Activated T-cell treated with anti-CD3 and anti-CD28 coated beads, Interleukin-2, amount 50 U/mL, for 1 hour (primary cell): ENCODE data around the gene RNF169.
"Not testable (repeated sequence)": the region's sequence is repeated elsewhere in the genome, so short reads cannot be mapped to it uniquely, and the experiment has no call there.

Experiments used
- DNase-seq: peaks from one replicate; pipeline ENCODE4 v3.0.0-alpha.2; 2020

RNF169 gene

DNA sequence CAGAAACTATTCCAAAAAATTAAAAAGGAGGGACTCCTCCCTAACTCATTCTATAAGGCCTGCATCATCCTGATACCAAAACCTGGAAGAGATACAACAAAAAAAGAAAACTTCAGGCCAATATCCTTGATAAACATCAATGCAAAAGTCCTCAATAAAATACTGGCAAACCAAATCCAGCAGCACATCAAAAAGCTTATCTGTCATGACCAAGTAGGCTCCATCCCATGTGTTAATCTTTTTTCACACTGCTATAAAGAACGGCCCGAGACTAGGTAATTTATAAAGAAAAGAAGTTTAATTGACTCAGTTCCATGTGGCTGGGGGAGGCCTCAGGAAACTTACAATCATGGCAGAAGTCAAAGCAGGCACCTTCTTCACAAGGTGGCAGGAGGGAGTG is 76.9 kb downstream of the RNF169 start:
- DNase-seq = not testable (repeated sequence)

DNA sequence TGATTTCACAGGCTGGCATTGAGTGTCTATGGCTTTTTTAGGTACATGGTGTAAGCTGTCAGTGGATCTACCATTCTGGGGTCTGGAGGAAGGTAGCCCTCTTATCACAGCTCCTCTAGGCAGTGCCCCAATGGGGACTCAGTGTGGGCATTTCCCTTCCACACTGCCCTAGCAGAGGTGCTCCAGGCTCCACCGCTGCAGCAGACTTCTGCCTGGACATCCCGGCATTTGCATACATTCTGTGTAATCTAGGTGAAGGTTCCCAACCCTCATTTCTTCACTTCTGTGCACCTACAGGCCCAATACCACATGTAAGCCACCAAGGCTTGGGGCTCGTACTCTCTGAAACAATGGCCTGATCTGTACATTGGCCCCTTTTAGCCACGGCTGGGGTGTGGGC is 78.3 kb downstream of the RNF169 start:
- no peak for DNase-seq

DNA sequence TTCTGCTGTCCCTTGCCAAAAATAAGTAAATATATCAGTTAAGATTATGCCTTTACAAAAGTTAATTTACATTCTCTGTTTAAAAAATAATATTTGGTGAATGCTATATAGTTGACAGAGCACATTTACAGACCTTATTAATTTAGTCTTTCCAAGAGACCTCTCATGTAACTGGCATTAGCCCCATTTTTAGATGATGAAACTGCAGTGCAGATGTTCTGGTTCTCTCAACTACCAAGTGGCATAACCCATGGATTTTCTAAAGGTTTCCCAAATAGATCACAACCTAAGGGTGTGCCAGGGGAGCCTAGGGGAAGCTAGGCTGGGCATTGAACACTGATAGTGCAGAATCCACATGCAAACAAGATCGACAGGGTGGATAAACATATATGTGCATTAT is 88.5 kb downstream of the RNF169 start:
- DNase-seq = no peak

DNA sequence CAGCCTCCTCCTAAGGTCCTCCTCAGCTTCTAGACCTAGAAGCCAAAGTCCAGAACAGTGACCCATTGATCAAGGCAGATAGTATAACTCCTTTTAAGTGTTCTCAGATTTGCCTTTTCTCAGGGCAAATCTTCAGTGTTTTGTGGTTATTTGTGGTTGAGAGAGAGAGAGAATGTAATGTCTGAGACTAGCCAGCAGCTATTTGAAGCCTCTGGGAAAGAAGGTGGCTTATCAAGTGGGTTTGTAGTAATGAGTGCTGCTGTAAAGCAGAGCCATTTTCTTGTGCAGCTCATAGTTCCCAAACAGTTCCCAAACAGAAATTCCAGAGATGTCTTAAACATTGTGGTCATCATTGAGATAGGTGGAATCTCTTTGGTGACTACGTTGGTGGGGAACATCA is 89.5 kb downstream of the RNF169 start:
- no peak for DNase-seq

DNA sequence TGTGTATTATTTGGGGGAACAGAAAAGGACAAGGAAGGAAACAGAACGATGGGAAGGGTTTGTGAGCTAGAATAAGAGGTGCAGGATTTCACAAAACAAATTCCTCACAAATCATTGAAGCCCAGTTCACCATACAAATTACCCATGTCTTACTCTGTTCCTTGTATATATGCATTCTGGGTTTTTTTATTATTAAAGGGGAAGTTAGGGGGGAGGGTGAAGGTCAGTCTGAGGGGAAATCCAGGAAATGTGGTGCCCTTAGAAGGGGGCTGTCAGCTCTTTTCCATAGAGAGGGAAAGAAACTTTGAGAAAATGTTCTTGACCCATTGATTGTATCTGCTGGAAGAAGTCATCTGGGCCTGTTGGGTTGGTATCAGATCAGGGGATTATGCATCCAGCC is 90.8 kb downstream of the RNF169 start:
- DNase-seq = no peak

DNA sequence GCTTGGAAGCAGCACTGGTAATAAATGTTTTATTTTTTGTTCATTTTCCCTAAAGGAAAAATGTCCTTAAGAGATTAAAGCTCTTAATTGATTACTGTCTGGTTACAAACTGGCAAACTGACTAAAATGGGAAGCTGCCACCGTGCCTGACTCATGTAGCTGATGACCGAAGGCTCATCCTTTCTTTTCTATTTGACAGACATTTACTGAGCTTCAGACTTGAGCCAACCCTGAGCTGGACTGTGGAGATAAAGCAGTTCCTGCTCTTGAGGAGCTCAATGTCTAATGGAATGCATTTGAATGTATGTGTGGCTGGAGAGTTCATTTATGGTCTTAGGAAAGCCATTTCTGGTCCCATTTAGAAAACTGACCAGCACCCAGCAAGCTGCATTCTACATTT is 91.3 kb downstream of the RNF169 start:
- DNase-seq = no peak

DNA sequence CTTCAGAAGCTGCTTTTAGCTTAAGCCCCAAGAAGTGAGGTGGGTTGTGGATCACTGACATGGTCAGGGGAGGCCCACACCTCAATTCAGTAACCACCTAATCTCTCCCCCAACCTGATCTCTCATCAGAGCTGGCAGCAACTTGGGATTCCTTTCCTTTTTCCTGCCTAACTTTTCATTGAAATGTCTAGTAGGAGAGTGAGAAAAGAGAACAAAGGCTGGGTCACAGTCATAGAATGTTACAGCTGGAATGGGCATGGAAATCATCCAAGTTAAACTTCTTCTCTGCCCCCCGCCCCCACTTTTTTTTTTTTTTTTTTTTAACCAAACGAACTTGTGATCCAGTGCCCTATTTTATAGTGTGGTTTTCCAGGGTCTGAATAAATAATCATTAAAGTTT is 91.8 kb downstream of the RNF169 start:
- DNase-seq = no peak

DNA sequence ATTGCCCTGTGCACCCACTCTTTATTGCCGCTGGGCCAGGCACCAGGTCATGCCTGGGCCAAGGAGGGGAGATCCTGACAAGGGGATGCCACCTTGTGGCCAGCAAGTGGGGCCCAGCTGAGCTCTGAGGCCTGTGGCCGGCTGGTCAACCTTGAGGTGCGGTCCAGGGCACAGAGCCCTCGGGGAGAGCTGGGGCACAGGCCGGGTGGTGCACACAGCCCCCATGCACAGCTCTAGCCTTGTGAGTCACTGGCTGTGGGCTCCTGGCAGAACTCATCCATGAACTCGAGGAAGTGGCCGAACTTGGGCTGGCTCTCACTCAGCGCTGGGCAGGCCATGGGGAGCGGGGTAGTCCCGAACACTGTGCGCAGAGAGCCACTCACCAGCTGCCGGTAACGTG is 94.3 kb downstream of the RNF169 start:
- no peak for DNase-seq

DNA sequence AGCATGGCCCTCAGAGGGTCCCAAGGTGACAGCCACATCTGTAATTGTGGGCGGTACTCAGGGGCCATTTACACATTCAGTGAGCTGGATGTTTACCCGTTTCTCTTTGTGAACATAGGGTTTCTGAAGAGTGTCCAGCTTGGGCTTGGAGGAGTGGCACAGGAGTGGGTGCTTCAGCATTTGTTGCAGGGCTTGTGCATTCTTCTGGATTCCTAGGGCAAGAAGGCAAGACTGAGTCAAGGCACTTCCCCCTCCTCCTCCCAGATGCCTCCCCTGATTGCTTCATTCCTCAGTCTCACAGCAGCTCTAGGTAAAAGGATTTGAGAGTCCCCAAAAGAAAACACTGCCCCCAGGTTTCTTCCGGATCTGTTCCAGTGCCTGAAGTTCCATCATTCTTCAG is 95.4 kb downstream of the RNF169 start:
- no peak for DNase-seq

DNA sequence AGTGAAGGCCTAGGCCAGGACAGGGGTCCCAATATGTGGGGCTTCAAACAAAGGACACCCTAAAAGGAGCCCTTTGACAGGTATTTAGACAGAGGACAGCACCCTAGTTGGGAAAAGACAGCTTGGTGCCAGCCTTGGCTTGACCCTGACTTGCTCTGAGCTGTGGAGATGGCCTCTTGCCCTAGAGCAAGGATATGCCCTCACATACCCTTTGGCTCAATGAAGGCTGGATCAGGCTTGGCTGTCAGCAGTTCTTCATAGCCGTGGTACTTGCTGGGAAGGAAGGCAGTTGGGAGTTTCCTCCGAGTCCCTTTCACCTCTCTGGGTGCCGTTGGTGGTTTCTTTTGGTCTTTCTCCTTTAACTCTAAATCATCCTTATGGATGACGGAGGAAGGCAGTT is 96.2 kb downstream of the RNF169 start:
- DNase-seq = no peak

DNA sequence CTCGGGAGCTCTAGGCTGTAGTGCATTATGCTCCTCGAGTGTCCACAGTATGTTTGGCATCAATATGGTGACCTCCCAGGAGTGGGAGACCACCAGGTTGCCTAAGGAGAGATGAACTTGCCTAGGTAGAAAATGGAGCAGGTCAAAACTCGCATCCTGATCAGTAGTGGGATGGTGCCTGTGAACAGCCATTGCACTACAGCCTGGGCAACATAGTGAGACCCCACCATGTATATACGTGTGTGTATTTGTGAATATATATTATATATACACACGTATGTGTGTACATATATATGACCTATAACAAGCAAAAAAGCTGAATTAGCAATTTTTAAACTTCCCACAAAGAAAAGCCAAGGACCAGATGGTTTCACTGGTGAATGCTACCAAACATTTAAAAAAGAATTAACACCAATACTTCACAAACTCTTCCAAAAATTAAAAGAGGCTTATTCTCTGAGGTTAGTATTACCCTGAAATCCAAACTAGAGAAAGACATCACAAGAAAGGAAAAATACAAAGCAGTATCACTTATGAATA is 97.4 kb downstream of the RNF169 start:
- DNase-seq = no peak

DNA sequence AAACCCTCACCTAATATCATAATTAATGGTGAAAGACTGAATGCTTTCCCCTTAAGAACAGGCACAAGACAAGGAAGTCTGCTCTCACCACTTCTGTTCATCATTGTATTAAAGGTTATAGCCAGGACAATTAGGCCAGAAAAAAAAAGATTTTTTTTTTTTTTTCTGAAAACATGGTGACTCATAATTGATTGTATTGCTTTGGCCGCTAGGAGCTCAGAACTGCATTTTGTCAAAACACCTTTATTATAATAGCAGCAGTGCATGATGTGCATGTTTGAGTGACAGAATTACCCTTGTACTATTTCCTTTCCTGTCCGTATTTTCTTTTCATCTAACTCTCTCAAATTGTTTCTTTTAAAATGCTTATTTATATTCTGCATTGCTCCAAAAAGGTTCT is 98.1 kb downstream of the RNF169 start:
- DNase-seq = no peak

DNA sequence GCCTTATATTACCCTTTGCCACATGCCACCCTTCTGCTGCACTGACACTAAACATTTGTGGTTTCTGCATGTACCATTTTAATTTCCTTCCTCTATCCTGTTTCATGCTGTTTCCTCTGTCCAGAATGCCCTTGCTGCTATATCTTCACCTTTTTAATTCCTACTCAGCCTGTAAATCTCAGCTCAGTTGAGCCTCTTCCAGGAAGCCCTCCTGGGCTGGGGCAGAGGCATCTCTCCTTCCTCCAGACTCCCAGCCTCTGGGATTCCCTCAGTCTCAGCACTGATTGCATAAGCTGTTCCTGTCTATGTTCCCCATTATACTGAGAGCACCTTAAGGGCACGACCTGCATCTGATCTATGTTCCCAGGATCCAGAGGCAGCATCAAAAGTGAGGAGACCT is 98.7 kb downstream of the RNF169 start:
- no peak for DNase-seq

DNA sequence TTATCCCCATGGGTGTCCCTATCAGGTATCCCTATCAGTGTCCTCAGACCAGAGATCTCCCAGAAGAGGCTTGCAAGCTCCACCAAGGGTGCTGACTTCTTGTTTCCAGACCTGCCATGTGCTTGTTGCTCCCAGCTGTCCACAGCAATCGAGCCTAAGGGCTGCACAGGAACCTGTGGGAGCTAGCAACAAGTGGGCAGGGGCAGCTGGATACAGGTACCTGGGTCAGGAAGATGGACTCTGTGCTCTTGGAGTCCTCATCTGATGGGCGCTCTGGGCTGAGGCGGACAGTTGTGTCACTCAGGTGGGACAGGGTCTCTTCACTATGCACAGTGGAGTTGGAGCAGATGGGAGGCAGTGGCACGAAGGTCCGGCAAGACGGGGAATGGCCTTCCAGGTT is 99.2 kb downstream of the RNF169 start:
- DNase-seq = no peak

DNA sequence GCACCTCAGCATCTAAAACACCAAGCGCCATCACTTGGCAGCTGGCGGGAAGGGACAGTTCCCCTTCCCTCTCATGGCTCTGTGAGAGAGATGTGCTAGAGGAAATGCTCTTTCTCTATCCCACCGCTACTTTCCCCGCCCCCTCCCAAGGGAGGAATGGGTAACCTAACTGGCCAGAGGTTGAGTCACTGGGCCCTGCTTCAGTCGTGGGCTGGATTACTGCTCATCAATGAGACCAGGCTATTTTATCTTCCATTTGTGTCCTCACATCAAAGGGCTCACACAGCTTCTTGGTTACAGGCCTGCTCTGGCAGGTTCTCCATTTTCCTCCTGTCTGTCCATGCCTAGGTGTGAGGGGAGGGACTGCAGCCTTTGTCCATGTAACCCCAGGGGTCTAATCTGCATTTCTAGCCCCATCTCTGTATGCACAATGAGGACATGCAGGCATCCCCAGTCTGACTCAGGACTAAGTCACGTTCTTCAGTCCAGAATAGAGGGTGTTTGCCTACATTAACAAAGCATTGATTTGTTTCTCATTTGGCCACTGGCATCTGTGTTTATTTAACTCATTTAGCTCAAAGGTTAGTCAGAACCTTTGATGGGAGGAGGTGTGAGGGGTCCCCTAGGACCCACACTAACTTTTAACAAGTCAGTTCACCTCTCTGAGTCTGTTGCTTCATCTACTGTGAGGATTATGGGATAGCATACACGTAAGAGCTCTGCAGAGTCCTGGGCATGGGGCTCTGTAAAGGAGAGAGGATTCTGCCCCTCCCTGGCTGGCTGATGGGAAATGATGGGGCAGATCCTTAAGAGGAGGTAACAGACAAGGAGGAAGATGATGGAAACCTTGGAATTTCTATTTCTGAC is 101.1 kb downstream of the RNF169 start:
- DNase-seq = no peak

DNA sequence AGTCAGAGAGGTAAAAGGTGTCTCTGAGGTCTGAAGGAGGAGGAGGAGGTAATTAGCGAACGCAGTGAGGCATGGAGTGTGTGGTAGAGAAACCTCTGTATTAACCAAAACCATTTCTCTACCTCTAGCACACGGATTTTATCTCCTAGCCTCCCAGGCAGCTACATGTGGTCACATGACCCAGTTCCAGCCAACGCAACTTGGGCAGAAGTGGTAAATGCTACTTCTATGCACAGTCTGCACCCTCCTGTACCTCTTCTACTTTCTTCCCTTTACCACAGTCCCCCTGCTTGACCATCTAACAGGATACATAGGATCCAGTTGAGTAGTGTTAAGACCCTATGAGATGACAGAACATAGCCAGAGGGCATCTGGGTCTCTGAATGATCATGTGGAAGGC is 104.6 kb downstream of the RNF169 start:
- DNase-seq = no peak

DNA sequence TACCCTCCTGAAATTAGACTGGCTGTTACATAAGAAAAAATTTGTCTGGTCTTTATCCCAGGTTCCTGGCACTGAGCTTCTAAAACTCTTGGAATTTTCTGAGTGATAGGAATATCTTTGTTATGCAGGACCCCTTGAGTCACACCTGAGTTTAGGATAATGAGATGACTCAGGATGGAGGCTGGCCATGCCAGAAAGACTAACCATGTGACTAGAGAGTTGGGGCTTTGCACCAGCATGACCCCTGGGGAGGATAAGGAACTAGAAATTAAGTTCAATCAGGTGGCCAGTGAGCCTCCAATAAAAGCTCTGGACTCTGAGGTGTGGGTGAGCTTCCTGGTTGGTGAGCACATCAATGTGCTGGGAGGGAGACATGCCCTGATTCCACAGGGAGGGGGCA is 112.1 kb downstream of the RNF169 start:
- no peak for DNase-seq

DNA sequence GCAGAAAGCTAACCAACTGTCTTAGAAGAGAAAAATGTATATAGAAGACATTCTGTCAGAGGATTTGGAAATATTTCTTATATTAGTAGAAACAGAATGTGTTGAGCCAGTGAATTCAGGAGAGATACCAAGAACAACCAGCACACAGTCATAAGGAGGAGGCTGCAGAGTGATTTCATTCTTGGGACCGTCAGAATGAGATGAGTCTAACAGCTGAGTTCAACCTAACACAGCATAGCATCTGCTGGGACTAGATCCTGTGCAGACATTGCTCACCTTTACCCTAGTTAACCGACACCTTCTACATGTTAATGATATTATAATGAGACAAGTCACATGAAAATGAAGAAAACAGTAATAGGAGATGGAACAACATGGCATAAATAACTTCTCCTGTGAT is 114.8 kb downstream of the RNF169 start:
- DNase-seq = no peak

DNA sequence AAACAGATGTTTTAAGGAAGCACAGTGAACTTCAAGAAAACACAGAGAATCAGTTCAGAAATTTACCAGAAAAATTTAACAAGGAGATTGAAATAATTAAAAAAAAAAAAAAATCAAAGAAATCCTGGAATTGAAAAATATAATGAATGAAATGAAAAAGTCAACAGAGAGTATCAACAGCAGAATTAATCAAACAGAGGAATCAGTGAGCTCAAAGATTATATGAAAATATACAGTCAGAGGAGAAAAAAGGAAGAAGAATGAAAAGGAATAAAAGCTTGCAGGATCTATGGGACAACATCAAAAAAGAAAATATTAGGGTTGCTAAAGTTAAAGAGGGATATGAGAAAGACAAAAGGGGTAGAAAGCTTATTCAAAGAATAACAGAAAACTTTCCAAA is 117.9 kb downstream of the RNF169 start:
- DNase-seq = no peak

DNA sequence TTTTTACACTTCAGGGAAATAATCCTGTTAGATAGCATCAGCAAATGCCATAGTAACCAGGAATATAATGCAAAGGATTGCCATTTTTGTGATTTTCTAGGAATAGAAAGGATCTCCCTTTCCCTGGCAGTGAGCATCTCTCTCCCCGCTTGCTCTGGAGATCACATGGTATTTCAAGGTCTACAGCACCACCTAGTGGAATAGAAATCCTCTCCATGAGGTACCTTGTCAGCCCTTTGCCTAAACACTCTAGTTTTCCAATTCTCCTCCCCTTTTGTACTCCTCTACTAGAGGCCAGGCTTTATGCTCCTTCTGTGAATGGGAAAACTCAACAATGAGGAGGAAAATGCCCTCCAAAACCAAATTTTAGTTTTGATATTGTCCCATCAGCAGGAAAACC is 121.8 kb downstream of the RNF169 start:
- DNase-seq = no peak

DNA sequence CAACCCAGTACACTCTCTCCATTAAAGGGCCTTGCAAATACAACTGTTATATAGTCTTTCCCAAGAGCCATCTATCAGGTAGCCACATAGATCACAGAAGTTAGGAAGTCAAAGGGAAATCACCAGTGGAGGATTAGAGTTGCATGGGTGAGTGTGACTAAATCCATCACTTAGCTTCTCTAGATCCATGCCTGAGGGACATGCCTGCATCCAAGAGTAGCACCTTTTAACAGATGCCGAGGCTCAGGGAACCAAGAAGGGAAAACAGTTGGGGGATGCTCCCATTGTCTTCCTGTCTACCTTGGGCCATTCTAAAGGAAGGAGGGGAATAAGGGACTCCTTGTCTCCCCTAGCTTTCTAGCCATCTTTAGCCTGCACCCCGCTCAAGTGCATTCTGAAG is 122.4 kb downstream of the RNF169 start:
- DNase-seq = no peak

DNA sequence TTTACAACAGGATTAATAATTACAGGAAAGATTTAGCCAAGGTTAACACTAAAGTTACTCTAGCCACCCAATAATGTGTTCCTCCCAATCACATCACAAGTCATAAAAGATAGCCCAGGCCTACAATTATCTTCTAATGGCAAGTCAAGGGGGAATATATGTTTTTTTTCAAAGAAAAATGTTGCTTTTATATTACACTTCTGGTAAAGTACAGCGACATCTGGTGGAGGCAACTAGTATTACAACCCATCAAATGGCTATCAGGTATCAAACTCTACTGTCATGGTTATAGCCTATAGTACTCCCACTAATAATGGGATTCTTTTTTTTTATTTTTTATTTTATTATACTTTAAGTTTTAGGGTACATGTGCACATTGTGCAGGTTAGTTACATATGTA is 128.5 kb downstream of the RNF169 start:
- no peak for DNase-seq
